ENCODE data around the gene PRSS2. TPM values are rescaled to one million over a fixed set of nuclear protein-coding genes. Genes with fewer than 3 reads are reported as not detected.

PRSS2 gene
- total RNA-seq, 1 donor from 2014 or later, result 272 TPM

DNA sequence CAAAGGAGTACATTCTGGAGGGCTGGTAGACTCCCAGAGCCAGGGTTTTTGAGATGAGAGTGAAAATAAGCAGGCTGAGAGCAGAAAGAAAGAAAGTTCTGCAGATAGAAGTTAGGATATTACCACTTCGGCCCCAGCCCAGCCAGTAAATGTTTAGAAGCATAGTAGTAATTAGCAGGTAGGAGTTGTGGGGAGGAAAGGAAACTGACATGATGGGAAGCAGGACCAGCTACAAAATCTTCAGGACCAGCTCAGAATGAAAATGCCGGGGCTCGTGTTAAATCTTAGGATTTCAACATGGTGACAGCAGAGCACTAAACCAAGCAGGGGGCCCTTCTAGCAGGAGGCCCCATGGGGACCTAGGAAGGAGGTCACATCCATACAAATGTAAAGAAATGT lies 28.7 kb downstream of the PRSS2 start:
- no peaks in the 10 kb centered on the region for H3K36me3 Mint-ChIP-seq
- no peak for DNase-seq (ENCODE audit: extremely low spot score, unreplicated experiment)
- TF ChIP-seq, protein P1, sequence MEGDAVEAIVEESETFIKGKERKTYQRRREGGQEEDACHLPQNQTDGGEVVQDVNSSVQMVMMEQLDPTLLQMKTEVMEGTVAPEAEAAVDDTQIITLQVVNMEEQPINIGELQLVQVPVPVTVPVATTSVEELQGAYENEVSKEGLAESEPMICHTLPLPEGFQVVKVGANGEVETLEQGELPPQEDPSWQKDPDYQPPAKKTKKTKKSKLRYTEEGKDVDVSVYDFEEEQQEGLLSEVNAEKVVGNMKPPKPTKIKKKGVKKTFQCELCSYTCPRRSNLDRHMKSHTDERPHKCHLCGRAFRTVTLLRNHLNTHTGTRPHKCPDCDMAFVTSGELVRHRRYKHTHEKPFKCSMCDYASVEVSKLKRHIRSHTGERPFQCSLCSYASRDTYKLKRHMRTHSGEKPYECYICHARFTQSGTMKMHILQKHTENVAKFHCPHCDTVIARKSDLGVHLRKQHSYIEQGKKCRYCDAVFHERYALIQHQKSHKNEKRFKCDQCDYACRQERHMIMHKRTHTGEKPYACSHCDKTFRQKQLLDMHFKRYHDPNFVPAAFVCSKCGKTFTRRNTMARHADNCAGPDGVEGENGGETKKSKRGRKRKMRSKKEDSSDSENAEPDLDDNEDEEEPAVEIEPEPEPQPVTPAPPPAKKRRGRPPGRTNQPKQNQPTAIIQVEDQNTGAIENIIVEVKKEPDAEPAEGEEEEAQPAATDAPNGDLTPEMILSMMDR (conservative IDR thresholded peaks at IDR 0.05), result no peak
- H3K9me3 Mint-ChIP-seq, result no peaks in the 10 kb centered on the region
- H3K27me3 Mint-ChIP-seq, result peaks cover 89% of the 10 kb centered on the region
- H3K4me3 Mint-ChIP-seq, result no peak overlapping the region
- peaks cover 12% of the 10 kb centered on the region for H3K4me1 Mint-ChIP-seq (ENCODE audit: unreplicated experiment)
- H3K27ac Mint-ChIP-seq, result no peak overlapping the region

DNA sequence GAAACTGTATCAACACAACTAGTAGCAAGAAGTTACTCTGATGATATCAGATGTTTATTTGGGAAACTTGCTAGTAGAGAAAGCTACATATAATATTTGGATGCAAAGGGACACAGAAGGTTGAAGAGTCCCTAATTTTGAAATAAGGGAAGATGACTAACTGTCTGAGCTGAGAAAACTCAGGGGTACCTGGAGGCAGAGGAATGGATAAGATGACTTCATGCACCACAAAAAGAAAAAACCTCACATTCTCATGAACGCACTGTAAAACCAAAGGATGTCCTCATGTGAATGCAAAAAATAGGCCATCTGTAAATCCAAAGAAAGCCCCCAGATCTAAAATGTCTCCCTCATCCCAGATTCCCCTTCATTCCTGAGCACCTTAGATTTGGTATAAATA lies 29.3 kb downstream of the PRSS2 start:
- TF ChIP-seq, protein P1 (conservative IDR thresholded peaks at IDR 0.05), result no peak
- H3K4me3 Mint-ChIP-seq, result no peak overlapping the region
- H3K27me3 Mint-ChIP-seq, result peaks cover 89% of the 10 kb centered on the region
- no peaks in the 10 kb centered on the region for H3K36me3 Mint-ChIP-seq
- DNase-seq (ENCODE audit: extremely low spot score, unreplicated experiment), result no peak
- H3K4me1 Mint-ChIP-seq (ENCODE audit: unreplicated experiment), result peaks cover 12% of the 10 kb centered on the region
- H3K27ac Mint-ChIP-seq, result no peak overlapping the region
- no peaks in the 10 kb centered on the region for H3K9me3 Mint-ChIP-seq

DNA sequence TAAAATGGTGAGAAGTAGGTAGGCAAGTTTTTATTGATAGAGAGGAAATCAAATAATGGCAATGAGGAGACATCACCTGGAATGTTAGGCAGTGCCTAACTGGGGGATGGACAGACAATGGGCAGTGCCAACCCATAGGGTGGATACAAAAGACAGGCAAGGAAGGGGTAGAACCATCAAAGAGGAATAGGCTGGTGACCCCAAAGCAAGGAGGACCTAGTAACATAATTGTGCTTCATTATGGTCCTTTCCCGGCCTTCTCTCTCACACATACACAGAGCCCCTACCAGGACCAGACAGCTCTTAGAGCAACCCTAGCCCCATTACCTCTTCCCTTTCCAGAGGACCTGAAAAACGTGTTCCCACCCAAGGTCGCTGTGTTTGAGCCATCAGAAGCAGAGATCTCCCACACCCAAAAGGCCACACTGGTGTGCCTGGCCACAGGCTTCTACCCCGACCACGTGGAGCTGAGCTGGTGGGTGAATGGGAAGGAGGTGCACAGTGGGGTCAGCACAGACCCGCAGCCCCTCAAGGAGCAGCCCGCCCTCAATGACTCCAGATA lies 30.0 kb downstream of the PRSS2 start:
- H3K36me3 Mint-ChIP-seq, result no peaks in the 10 kb centered on the region
- H3K4me1 Mint-ChIP-seq (ENCODE audit: unreplicated experiment), result peaks cover 12% of the 10 kb centered on the region
- TF ChIP-seq, protein P1 (conservative IDR thresholded peaks at IDR 0.05), result no peak
- H3K9me3 Mint-ChIP-seq, result no peaks in the 10 kb centered on the region
- H3K4me3 Mint-ChIP-seq, result no peak overlapping the region
- peaks cover 86% of the 10 kb centered on the region for H3K27me3 Mint-ChIP-seq
- H3K27ac Mint-ChIP-seq, result no peak overlapping the region
- no peak for DNase-seq (ENCODE audit: extremely low spot score, unreplicated experiment)

DNA sequence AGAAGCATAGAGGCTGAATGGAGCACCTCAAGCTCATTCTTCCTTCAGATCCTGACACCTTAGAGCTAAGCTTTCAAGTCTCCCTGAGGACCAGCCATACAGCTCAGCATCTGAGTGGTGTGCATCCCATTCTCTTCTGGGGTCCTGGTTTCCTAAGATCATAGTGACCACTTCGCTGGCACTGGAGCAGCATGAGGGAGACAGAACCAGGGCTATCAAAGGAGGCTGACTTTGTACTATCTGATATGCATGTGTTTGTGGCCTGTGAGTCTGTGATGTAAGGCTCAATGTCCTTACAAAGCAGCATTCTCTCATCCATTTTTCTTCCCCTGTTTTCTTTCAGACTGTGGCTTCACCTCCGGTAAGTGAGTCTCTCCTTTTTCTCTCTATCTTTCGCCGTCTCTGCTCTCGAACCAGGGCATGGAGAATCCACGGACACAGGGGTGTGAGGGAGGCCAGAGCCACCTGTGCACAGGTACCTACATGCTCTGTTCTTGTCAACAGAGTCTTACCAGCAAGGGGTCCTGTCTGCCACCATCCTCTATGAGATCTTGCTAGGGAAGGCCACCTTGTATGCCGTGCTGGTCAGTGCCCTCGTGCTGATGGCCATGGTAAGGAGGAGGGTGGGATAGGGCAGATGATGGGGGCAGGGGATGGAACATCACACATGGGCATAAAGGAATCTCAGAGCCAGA lies 31.0 kb downstream of the PRSS2 start:
- Mint-ChIP-seq H3K4me3 (no peak overlapping the region), H3K27me3 (peaks cover 83% of the 10 kb centered on the region), H3K9me3 (no peaks in the 10 kb centered on the region), H3K36me3 (no peaks in the 10 kb centered on the region), H3K4me1 (ENCODE audit: unreplicated experiment) (peaks cover 5% of the 10 kb centered on the region), H3K27ac (no peak overlapping the region)
- no peak for DNase-seq (ENCODE audit: extremely low spot score, unreplicated experiment)
- TF ChIP-seq, protein P1 (conservative IDR thresholded peaks at IDR 0.05), result no peak

DNA sequence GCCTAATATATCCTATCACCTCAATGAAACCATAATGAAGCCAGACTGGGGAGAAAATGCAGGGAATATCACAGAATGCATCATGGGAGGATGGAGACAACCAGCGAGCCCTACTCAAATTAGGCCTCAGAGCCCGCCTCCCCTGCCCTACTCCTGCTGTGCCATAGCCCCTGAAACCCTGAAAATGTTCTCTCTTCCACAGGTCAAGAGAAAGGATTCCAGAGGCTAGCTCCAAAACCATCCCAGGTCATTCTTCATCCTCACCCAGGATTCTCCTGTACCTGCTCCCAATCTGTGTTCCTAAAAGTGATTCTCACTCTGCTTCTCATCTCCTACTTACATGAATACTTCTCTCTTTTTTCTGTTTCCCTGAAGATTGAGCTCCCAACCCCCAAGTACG lies 31.5 kb downstream of the PRSS2 start:
- TF ChIP-seq, protein P1 (conservative IDR thresholded peaks at IDR 0.05), result no peak
- Mint-ChIP-seq H3K36me3 (no peaks in the 10 kb centered on the region), H3K9me3 (no peaks in the 10 kb centered on the region), H3K4me3 (no peak overlapping the region), H3K27ac (no peak overlapping the region), H3K4me1 (ENCODE audit: unreplicated experiment) (peaks cover 5% of the 10 kb centered on the region), H3K27me3 (peaks cover 85% of the 10 kb centered on the region)
- no peak for DNase-seq (ENCODE audit: extremely low spot score, unreplicated experiment)
